Hepatocyte (in vitro differentiated cells): ENCODE data around the gene C10orf120.

Experiments
- EZH2 ChIP-seq: fragments of 200-600 bp; sonication (generic); IDR thresholded peaks from 2 replicates; pipeline ENCODE4 v1.6.1; 2016; ENCODE audit warnings: antibody characterized with exemption, mild to moderate bottlenecking, borderline replicate concordance
- TF ChIP-seq, protein P1 (sequence below): fragments of 200-600 bp; sonication (generic); IDR thresholded peaks from 2 replicates; pipeline ENCODE4 v1.5.1; 2016; ENCODE audit warnings: antibody characterized with exemption, mild to moderate bottlenecking; ENCODE audit not compliant: poor library complexity

- TF ChIP-seq, protein P1, sequence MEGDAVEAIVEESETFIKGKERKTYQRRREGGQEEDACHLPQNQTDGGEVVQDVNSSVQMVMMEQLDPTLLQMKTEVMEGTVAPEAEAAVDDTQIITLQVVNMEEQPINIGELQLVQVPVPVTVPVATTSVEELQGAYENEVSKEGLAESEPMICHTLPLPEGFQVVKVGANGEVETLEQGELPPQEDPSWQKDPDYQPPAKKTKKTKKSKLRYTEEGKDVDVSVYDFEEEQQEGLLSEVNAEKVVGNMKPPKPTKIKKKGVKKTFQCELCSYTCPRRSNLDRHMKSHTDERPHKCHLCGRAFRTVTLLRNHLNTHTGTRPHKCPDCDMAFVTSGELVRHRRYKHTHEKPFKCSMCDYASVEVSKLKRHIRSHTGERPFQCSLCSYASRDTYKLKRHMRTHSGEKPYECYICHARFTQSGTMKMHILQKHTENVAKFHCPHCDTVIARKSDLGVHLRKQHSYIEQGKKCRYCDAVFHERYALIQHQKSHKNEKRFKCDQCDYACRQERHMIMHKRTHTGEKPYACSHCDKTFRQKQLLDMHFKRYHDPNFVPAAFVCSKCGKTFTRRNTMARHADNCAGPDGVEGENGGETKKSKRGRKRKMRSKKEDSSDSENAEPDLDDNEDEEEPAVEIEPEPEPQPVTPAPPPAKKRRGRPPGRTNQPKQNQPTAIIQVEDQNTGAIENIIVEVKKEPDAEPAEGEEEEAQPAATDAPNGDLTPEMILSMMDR = no peak
- no peak for TF ChIP-seq EZH2
These were observed 41.9 kb downstream of the C10orf120 start for GRCh38 chr10:122657729-122658128.
